NCI-H1417 (cell line): ENCODE data around the gene TFDP2.

Experiments
- DNase-seq, 3 experiments: peaks; one replicate each; lab custom pipeline; 2025; lab: John Stamatoyannopoulos, UW

The TFDP2 gene

DNA sequence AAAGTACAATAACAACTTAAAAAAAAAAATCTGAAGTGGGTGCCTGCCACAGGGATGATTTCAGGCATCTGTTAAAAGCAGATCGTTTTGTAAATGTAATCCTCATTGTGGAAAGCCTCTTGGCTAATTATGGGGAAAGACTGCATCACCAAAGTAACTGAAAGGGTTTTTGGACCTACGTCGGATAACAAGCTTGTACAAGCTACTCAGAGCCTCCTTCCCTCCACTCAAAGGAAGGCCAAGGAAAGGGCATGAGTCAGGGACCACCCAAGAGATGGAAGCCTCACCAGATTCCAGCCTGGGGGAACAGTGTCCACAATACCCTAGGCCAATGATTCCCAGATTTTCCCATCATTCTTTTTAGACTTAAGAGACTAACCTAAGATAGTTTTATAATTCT lies 188.6 kb downstream of the TFDP2 start:
- DNase-seq = no peak

- no peak for DNase-seq
Measured at GRCh38 chr3:141959589-141960554, 189.5 kb downstream of the TFDP2 start.

DNA sequence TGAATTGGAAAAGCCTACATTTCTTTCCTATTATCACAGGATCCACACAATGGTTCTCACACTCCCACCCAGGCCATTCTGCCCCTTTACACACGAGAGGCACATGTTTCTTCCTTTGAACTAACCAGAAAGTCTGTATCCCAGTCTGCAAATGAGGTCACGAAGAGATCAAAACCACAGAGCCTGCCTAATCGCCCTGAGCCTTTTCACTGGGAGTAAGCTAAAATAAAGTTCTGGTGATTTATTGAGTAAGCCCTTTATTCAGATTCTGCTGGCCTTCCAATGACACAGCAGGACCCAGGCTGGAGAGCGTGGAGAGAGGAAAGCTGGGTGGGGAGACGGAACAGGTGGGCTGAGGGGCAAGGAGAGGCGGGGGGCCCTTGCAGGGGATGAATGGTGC lies 194.2 kb downstream of the TFDP2 start:
- DNase-seq = no peak

GRCh38 chr3:141952611-141953010 lies 196.7 kb downstream of the TFDP2 start:
- no peak for DNase-seq

DNA sequence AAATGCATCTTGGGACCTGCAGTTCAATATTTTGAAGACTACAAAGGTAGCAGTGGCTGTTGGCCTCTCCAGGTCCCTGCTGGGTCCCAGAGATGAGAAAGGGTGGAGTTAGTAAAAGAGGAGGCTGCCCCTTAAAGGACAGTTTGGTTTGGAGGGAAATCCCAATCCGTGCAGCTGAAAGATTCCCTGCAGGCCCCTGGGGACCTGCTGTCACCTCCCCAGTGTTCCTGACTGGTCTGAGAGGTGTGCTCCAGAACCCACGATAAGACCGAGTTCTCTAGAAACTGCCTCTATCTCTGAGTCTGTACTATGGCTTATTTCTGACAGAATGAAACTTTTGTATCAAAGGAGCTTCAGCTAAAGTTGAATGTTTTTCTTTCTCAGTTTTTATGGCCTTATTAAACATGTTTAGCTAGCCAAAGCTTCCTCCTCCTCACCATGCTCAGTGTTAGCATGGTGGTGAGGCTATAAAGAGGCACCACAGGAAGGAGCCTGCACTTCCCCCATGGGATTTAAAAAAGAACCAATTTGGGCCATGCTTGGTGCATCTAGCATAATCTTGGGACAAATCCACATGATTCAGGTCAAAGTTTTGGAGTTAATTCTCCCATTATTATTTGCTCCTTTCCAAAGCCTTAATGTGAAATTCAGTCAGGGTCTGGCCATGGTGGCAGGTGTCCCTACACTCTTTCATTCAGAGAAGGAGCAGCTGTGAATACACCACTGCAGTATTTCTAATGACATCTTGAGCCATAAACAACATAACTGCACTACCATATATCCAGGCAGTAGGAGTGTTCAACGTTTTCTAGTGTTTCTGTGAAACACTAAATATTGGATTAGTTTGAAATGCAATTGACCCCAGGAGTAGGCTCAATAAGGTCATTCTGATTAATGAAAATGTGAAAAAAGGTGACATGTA lies 198.5 kb downstream of the TFDP2 start:
- no peak for DNase-seq

DNA sequence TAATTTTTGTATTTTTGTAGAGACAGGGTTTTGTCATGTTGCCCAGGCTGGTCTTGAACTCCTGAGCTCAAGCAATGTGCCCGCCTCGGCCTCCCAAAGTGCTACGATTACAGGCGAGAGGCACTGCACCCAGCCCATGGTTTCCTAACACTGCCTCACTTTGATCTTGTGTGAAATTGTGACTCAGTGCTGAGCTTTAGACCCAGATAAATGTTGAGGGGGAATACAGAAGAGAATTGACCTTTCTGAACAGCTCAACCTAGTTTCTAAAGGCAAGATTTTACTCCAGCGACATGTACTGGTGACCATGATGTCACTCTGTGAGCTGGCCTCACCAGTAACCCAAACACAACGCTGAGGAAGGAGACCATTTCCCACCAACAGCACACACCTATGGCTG lies 199.4 kb downstream of the TFDP2 start:
- no peak for DNase-seq

GRCh38 chr3:141949399-141949798 lies 199.9 kb downstream of the TFDP2 start:
- DNase-seq = no peak

DNA sequence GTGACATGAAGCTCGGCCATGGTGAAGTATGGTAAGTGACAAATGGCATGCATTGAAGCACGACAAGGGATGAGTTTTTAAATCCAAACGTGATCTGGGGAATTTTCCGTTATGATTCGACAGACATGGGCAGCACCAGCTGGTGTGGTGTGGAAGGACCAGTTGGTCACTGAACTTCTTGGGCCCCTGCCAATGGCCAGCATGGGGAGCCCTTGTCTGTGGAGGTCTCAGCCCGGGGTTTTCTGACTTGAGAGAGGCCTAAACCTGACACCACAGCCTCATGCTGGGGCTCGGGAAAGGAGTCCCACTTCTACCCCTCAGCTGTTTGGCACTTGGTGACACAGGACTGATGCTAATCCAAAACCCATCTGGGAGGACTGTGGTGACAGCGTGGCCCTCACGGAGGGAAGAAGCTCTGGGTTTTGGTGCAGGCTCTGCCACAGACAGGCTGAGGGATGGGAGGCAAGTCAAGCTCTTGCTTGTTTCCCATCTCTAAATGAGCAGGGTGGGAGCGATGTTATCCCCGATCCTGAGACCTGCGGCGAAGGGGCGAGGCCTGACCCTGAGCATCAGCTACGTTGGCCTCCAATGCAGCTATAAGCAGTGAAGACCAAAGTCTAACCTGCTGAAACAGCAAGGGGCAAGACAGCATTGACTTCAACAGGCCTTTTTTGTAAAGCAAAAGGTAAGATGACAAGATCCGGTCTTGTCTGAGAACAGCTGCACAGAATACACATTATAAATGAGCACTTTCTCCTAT lies 203.4 kb downstream of the TFDP2 start:
- no peak for DNase-seq

- no peak for DNase-seq
Measured at GRCh38 chr3:141942006-141942405, 207.3 kb downstream of the TFDP2 start.

- DNase-seq = no peak
Measured at GRCh38 chr3:141941093-141941492, 208.3 kb downstream of the TFDP2 start.

DNA sequence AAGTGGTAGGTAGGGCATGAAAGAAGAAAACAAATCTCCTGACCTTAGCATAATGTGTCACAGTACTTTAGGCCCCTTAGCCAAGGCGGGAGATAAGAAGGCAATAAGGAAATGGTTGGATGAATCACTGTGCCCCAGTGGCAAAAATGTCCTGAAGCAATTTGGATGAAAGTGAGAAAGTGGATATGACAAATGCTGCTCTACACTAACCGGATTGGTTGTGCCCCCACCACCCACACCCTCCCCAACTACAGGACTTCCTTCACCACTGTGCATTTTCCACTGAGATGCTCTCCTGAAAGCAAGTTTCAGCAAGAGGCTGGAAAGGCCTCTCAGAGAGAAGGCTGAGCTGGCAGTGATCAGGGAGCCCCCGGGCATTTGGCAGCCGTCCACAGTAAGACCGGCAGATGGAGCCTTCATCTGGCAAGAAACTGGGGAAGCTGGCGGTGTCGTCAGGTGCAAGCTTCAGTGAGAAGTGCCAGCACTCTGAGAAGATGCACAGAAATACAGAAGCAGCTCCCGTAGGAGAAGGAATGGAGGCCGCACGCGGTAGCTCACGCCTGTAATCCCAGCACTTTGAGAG lies 209.1 kb downstream of the TFDP2 start:
- peak in 2 of 3 experiments; percentile 23 to 53 for DNase-seq

DNA sequence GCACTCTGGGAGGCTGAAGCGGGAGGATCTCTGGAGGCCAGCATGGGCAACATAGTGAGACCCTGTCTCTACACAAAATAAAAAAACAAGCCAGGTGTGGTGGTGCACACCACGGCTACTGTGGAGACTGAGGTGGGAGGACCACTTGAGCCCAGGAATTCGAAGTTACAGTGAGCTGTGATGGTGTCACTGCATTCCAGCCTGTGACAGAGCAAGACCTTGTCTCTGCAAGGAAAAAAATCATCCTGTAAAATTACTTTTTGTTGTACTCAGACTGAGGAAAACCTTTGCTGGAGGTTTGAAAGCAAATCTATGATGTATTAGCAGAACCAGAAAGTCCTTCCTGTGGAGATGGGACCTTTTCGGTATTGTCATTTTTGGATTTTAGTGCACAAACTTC lies 209.6 kb downstream of the TFDP2 start:
- no peak for DNase-seq

GRCh38 chr3:141938011-141938500 lies 211.3 kb downstream of the TFDP2 start:
- no peak for DNase-seq

GRCh38 chr3:141934354-141934753 lies 215.0 kb downstream of the TFDP2 start:
- DNase-seq = no peak

- no peak for DNase-seq
Measured at GRCh38 chr3:141933421-141934300, 215.7 kb downstream of the TFDP2 start.

DNA sequence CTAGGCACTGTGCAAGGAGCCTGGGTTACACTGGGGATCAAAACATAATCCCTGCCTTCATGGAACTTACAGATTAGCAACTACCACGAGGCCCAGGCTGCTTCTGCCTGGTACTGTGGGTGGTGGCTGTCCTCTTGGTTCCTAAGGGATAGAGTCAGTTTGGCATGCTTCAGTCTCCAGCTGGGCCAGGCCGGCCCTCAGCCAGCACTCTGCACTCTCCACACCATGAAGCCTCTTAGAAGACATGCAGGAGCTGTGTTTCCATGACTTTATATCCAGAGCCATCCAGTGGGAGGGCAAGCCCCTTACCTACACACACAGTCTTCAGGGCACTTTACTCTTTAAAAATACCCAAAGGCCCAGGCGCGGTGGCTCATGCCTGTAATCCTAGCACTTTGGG lies 218.5 kb downstream of the TFDP2 start:
- no peak for DNase-seq

DNA sequence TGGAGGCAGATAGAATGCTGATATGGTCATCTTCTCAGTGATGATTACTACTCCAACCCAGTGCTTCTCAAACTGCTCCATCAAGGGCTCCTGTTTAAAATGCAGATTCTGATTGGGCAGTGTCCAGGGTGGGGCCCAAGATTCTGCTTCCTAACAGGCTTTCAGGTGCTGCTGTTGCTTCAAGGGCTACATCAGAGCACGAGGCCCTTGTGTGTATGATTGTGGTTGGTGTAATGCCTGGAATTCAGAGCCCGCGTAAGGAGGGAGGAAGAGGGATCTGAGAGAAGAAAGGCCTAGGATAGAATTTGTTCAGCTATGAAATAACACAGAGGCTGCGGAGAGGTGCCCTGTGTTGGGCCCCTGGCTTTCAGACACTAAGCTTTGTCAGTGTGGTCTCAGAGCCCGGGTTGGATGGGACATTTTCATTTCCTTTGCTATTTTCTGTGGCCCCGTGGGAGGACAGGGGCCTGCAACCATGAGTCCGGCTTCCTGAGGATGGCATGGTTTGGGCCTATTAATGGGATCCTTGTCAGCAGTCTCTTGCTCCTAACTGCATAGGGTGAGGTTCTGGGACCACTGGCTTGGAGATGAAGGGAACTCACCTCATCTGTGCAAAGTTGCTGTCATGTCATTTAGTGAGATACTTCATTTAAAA lies 219.9 kb downstream of the TFDP2 start:
- no peak for DNase-seq

DNA sequence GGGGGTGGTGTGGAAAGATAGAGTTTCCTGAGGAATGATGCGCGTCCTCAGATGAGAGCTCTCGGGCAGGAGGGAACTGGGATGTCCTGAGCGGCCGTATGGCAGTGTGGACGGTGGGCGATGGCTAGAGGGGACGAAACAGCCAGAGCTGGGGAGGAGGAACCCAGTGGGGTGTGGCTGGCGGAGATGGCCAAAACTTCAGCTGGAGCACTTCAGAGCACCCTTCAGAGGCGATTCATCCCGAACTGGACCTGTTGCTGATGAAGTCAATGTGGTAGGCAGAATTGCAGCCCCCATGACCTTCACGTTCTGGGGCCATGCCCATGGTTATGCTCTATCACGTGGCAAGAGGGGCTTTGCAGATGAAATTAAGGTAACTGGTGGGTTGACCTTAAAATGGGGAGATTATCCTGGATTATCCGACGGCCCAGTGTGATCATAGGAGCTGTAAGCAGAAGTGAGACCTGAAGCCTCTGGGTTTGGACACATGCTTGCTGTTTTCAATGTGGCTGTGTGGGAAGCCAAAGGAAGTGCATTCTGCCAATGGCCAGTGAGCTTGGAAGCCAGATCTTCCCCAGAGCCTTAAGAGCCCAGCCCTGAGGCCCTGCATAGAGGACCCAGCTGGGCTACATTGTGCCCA lies 220.6 kb downstream of the TFDP2 start:
- no peak for DNase-seq

- no peak for DNase-seq
Measured at GRCh38 chr3:141926929-141927328, 222.4 kb downstream of the TFDP2 start.
